OCI-LY3 (cell line): Measurements from ENCODE around the gene DDX10.

ENCODE experiments used
- EZH2phosphoT487 ChIP-seq: fragments of 200-600 bp; shearing (Covaris generic); IDR thresholded peaks from 2 replicates; pipeline ENCODE4 v1.6.1; 2018; ENCODE audit warnings: antibody characterized with exemption, mixed run types, low read depth
- TF ChIP-seq, protein P1 (sequence below): fragments of 200-600, 300-600 bp; sonication (generic); IDR thresholded peaks from 2 replicates; pipeline ENCODE4 v1.5.1; 2014; ENCODE audit warnings: antibody characterized with exemption, low read length, low read depth

DNA sequence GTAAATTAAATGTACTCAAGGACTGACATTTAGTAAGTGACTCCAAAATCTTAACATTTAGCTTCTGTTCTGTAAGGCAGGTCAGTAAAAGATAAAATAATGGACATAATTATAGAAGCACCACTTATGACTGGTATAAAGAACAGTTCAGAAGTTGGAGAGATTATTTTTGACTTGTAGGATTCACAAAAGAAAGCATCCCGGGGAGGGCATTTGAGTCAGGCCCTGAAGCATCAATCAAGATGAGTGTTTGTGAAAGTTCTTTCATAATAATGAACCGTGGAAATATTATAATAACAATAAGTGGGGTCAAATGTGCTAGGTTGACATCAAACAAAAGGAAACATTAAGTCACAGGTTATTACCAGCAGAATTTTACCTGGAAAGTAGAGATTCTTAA, 201.9 kb downstream of the DDX10 start:
- TF ChIP-seq, protein P1, sequence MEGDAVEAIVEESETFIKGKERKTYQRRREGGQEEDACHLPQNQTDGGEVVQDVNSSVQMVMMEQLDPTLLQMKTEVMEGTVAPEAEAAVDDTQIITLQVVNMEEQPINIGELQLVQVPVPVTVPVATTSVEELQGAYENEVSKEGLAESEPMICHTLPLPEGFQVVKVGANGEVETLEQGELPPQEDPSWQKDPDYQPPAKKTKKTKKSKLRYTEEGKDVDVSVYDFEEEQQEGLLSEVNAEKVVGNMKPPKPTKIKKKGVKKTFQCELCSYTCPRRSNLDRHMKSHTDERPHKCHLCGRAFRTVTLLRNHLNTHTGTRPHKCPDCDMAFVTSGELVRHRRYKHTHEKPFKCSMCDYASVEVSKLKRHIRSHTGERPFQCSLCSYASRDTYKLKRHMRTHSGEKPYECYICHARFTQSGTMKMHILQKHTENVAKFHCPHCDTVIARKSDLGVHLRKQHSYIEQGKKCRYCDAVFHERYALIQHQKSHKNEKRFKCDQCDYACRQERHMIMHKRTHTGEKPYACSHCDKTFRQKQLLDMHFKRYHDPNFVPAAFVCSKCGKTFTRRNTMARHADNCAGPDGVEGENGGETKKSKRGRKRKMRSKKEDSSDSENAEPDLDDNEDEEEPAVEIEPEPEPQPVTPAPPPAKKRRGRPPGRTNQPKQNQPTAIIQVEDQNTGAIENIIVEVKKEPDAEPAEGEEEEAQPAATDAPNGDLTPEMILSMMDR: no peak
- TF ChIP-seq EZH2phosphoT487: no peak
